GM21390 (cell line): ENCODE results near the gene CALHM3.
"Not testable (repeated sequence)": the region's sequence is repeated elsewhere in the genome, so short reads cannot be mapped to it uniquely, and the experiment has no call there.

Experiments
- ATAC-seq: cut with Tn5 transposase; IDR thresholded peaks from one replicate; pipeline ENCODE4 v1.9.1; 2021; ENCODE audit not compliant: unreplicated experiment

The CALHM3 gene

GRCh38 chr10:103479135-103479534 lies at the start of gene CALHM3:
TSS of gene CALHM3 (minus strand) at chr10:103479240. CDS start at chr10:103479032, 208 bp downstream.
- no peak for ATAC-seq

- no peak for ATAC-seq
These were observed 49.5 kb upstream of the CALHM3 start for GRCh38 chr10:103528549-103528948.

GRCh38 chr10:103527476-103527875 lies 48.4 kb upstream of the CALHM3 start:
- not testable (repeated sequence) for ATAC-seq

GRCh38 chr10:103525901-103526300 lies 46.9 kb upstream of the CALHM3 start:
- ATAC-seq = no peak

GRCh38 chr10:103523683-103524082 lies 44.6 kb upstream of the CALHM3 start:
- no peak for ATAC-seq

GRCh38 chr10:103522006-103522405 lies 43.0 kb upstream of the CALHM3 start:
- not testable (repeated sequence) for ATAC-seq

- no peak for ATAC-seq
These were observed 40.8 kb upstream of the CALHM3 start for GRCh38 chr10:103519798-103520197.

GRCh38 chr10:103517234-103518085 lies 38.4 kb upstream of the CALHM3 start:
- no peak for ATAC-seq

GRCh38 chr10:103514244-103514643 lies 35.2 kb upstream of the CALHM3 start:
- no peak for ATAC-seq

GRCh38 chr10:103513380-103514060 lies 34.5 kb upstream of the CALHM3 start:
- ATAC-seq = no peak

GRCh38 chr10:103512591-103513379 lies 33.7 kb upstream of the CALHM3 start:
- no peak for ATAC-seq

- ATAC-seq = no peak
These were observed 33.1 kb upstream of the CALHM3 start for GRCh38 chr10:103512166-103512565.

- ATAC-seq = no peak
These were observed 32.0 kb upstream of the CALHM3 start for GRCh38 chr10:103510791-103511752.

- ATAC-seq = no peak
These were observed 31.1 kb upstream of the CALHM3 start for GRCh38 chr10:103510046-103510685.

GRCh38 chr10:103507235-103508191 lies 28.5 kb upstream of the CALHM3 start:
- no peak for ATAC-seq

- no peak for ATAC-seq
These were observed 27.0 kb upstream of the CALHM3 start for GRCh38 chr10:103506061-103506460.

GRCh38 chr10:103504181-103504783 lies 25.2 kb upstream of the CALHM3 start:
- peak; percentile 53 for ATAC-seq

- not testable (repeated sequence) for ATAC-seq
These were observed 24.7 kb upstream of the CALHM3 start for GRCh38 chr10:103503777-103504176.
